WI38 (cell line): ENCODE data around the gene TMPO.
"Not testable (repeated sequence)": the region's sequence is repeated elsewhere in the genome, so short reads cannot be mapped to it uniquely, and the experiment has no call there.

ENCODE experiments used
- H3K4me3 ChIP-seq: 2 replicates; pipeline ENCODE4 v1.5.1; 2011; ENCODE audit warnings: low read depth, mild to moderate bottlenecking, control low read depth, low read length
- TF ChIP-seq, protein P1 (sequence below): IDR thresholded peaks from 2 replicates; pipeline ENCODE4 v1.5.1; 2012; ENCODE audit warnings: low read depth, mild to moderate bottlenecking, control low read depth, low read length

The TMPO gene

DNA sequence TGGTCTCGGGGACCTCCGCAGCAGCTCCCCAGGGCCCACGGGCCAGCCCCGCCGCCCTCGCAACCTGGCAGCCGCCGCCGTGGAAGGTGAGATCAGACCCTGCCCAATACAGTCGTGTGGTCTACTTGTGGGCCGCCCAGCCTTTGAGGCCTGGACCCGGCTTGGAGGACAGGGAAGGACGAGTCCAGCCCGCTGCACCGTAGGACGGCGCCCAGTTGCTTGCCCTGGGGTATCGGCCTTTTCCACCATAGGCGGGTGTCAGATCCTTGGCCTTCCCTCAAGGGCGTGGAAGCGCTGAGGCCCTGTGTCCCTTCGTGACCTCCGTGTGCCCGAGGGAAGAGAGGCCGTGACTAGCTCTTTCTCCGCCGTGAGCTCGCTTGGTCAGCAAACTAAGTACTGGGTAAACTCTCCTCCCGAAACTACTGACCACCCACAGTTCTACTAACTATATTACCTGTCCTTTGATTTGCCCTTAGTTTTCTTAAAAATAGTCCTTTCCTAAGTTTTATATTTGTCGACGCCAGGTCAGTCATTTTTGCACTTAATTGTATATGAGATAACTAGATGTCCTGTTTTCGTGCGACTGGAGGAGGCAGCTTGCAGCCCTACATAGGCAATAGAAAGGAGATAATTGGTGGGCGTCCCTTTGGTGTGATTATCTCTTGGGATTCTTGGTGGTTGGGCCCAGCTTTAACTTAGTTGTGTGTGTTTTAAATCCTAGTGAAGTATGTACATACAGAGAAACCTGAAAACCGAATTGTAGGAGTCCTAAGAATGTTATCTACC lies 78.9 kb downstream of the TMPO start:
- peak overlapping the region; percentile 92 for H3K4me3 ChIP-seq
- TF ChIP-seq, protein P1, sequence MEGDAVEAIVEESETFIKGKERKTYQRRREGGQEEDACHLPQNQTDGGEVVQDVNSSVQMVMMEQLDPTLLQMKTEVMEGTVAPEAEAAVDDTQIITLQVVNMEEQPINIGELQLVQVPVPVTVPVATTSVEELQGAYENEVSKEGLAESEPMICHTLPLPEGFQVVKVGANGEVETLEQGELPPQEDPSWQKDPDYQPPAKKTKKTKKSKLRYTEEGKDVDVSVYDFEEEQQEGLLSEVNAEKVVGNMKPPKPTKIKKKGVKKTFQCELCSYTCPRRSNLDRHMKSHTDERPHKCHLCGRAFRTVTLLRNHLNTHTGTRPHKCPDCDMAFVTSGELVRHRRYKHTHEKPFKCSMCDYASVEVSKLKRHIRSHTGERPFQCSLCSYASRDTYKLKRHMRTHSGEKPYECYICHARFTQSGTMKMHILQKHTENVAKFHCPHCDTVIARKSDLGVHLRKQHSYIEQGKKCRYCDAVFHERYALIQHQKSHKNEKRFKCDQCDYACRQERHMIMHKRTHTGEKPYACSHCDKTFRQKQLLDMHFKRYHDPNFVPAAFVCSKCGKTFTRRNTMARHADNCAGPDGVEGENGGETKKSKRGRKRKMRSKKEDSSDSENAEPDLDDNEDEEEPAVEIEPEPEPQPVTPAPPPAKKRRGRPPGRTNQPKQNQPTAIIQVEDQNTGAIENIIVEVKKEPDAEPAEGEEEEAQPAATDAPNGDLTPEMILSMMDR: no peak

DNA sequence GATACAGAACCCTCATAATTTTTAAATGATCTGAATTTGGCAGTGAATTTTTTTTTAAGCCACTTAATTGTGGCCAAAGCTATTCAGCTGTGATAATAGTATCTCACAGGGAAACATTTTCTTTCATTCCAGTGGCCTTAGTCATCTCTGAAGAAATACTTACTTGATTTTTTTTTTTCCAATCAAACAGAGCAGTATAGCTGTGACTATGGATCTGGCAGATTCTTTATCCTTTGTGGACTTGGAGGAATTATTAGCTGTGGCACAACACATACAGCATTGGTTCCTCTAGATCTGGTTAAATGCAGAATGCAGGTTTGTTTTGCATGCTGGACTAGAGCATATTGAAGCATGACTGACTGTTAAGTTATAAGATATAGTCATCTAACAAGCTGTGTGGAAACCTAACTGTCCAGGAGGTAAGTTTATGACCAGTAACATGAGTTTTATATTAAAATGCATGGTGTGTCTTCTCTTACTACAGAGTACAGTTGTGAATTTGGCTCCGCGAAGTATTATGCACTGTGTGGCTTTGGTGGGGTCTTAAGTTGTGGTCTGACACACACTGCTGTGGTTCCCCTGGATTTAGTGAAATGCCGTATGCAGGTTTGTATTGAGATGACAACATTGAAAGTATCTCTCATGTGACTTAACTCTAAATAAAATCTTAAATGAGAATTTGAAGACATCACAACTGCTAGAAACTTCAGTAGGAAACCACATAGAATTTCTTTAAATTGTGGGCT lies 80.0 kb downstream of the TMPO start:
- H3K4me3 ChIP-seq: peak overlapping the region; percentile 92
- TF ChIP-seq, protein P1: no peak

DNA sequence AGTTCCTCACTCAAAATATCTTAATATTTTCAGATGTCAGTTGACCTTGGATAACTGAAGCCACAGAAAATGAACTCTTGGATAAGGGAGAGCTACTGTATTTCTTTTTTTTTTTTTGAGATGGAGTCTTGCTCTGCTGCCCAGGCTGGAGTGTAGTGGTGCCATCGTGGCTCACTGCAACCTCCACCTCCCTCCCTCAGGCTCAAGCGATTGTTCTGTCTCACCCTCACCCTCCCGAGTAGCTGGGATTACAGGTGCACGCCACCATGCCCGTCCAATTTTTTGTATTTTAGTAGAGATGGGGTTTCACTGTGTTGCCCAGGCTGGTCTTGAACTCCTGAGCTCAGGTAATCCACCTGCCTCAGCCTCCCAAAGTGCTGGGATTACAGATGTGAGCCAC lies 81.9 kb downstream of the TMPO start:
- not testable (repeated sequence) for H3K4me3 ChIP-seq
